GM19397 (cell line): Measurements from ENCODE around the gene C6orf120.

Experiments used
- ATAC-seq: cut with Tn5 transposase; IDR thresholded peaks from one replicate; pipeline ENCODE4 v1.9.1; 2021; ENCODE audit warnings: mild to moderate bottlenecking, moderate library complexity; ENCODE audit not compliant: unreplicated experiment

C6orf120 gene

GRCh38 chr6:169701954-169702839, at the start of gene C6orf120, which contains the start of gene WDR27:
Gene C6orf120 (plus strand): TSS chr6:169702126. CDS start chr6:169702460, 334 bp downstream.
Gene WDR27 (minus strand): TSS chr6:169702029. CDS start chr6:169689005, 13,024 bp downstream.
- ATAC-seq, result peak; percentile 94

- ATAC-seq, result no peak
These were observed 49.0 kb upstream of the C6orf120 start for GRCh38 chr6:169652896-169653295.

- ATAC-seq, result no peak
These were observed 48.2 kb upstream of the C6orf120 start for GRCh38 chr6:169653691-169654090.

GRCh38 chr6:169654598-169655391, 47.1 kb upstream of the C6orf120 start:
- peak; percentile 81 for ATAC-seq

GRCh38 chr6:169656546-169657283, 45.2 kb upstream of the C6orf120 start:
- ATAC-seq, result no peak

GRCh38 chr6:169657284-169657610, 44.7 kb upstream of the C6orf120 start:
- ATAC-seq, result no peak

GRCh38 chr6:169659820-169660610, 41.9 kb upstream of the C6orf120 start:
- ATAC-seq, result no peak

GRCh38 chr6:169660751-169661390, 41.1 kb upstream of the C6orf120 start:
- ATAC-seq, result no peak

- ATAC-seq, result no peak
These were observed 40.6 kb upstream of the C6orf120 start for GRCh38 chr6:169661391-169661756.

- ATAC-seq, result no peak
These were observed 38.5 kb upstream of the C6orf120 start for GRCh38 chr6:169663468-169663867.

- ATAC-seq, result no peak
These were observed 37.7 kb upstream of the C6orf120 start for GRCh38 chr6:169664227-169664626.

- ATAC-seq, result no peak
These were observed 36.6 kb upstream of the C6orf120 start for GRCh38 chr6:169665289-169665688.

- ATAC-seq, result no peak
These were observed 35.5 kb upstream of the C6orf120 start for GRCh38 chr6:169666441-169666840.

- ATAC-seq, result no peak
These were observed 34.2 kb upstream of the C6orf120 start for GRCh38 chr6:169667716-169668115.

GRCh38 chr6:169668203-169668847, 33.6 kb upstream of the C6orf120 start:
- ATAC-seq, result no peak

- ATAC-seq, result no peak
These were observed 32.8 kb upstream of the C6orf120 start for GRCh38 chr6:169669147-169669546.

GRCh38 chr6:169669889-169670288, 32.0 kb upstream of the C6orf120 start:
- no peak for ATAC-seq

- no peak for ATAC-seq
These were observed 30.4 kb upstream of the C6orf120 start for GRCh38 chr6:169671563-169671962.

GRCh38 chr6:169675011-169675410, 26.9 kb upstream of the C6orf120 start:
- ATAC-seq, result no peak
